Endothelial cell of umbilical vein (primary cell): ENCODE results near the gene LRWD1. TPM values are rescaled to one million over a fixed set of nuclear protein-coding genes. Genes with fewer than 3 reads are reported as not detected.

ENCODE experiments used
- BruUV-seq: library from RNA; stranded (reverse); fragments of 400-500 nt; replicated peaks from 2 replicates; lab custom pipeline; 2021; lab: Mats Ljungman, UMichigan
- CTCF ChIA-PET: fragments of 300-600, 350-600 bp; sonication (Branson Sonifier 250); formaldehyde crosslinking; loops from one replicate; lab custom pipeline; 2021; ENCODE audit warnings: antibody characterized with exemption, inconsistent platforms; lab: Charles Lee
- POLR2A ChIA-PET: fragments of 300-600, 350-600 bp; sonication (Branson Sonifier 250); formaldehyde crosslinking; loops from one replicate; lab custom pipeline; 2021; ENCODE audit warnings: antibody characterized with exemption, inconsistent platforms; lab: Charles Lee
- DNase-seq: peaks from one replicate; pipeline ENCODE4 v3.0.0-alpha.2; 2011; ENCODE audit warnings: low read depth, low spot score
- FAIRE-seq: peaks from 2 replicates; lab custom pipeline; 2011; peaks lifted over from hg19 to GRCh38; lab: Jason Lieb, UNC
- H2AFZ ChIP-seq: 2 replicates; pipeline ENCODE4 v1.6.0; 2012; ENCODE audit warnings: low read depth, low read length, control low read depth, inconsistent platforms
- H3K27ac ChIP-seq: 2 replicates; pipeline ENCODE4 v1.5.1; 2011; ENCODE audit warnings: low read depth, mild to moderate bottlenecking, control low read depth, low read length, moderate library complexity; ENCODE audit not compliant: insufficient read depth
- H3K27me3 ChIP-seq, 2 experiments: 2 replicates each; pipeline versions ENCODE4 v1.6.0 to v1.6.1; 2011; ENCODE audit warnings: low read length in 2 of 2, mixed read lengths in 1 of 2; ENCODE audit not compliant: control insufficient read depth in 2 of 2, insufficient read depth in 2 of 2
- H3K36me3 ChIP-seq, 2 experiments: 2 replicates in 1 of 2; 3 replicates in 1 of 2; pipeline ENCODE4 v1.5.1; 2011; ENCODE audit warnings: low read length in 2 of 2, mild to moderate bottlenecking in 1 of 2, moderate library complexity in 1 of 2; ENCODE audit not compliant: control insufficient read depth in 2 of 2, insufficient read depth in 2 of 2; ENCODE audit errors: extremely low read depth in 1 of 2
- H3K4me1 ChIP-seq: 3 replicates; pipeline ENCODE4 v1.5.1; 2011; ENCODE audit warnings: mild to moderate bottlenecking, low read length; ENCODE audit not compliant: control insufficient read depth, insufficient read depth; ENCODE audit errors: extremely low read depth
- H3K4me2 ChIP-seq: 2 replicates; pipeline ENCODE4 v1.6.1; 2011; ENCODE audit warnings: low read length, control low read depth, mixed read lengths; ENCODE audit not compliant: insufficient read depth
- H3K4me3 ChIP-seq, 3 experiments: fragments of 200-600 bp in 1 of 3; sonication (generic), shearing (Covaris generic) in 1 of 3; replicated peaks in 1 of 3; 2 replicates each; pipeline ENCODE4 v1.5.1; 2011 to 2016; ENCODE audit warnings: control low read depth in 3 of 3, low read length in 3 of 3, mild to moderate bottlenecking in 2 of 3, inconsistent platforms in 1 of 3, low read depth in 1 of 3, moderate library complexity in 1 of 3; ENCODE audit not compliant: insufficient read depth in 1 of 3
- H3K79me2 ChIP-seq: 2 replicates; pipeline ENCODE4 v1.6.0; 2012; ENCODE audit warnings: low read length, inconsistent platforms; ENCODE audit not compliant: control insufficient read depth, insufficient read depth
- H3K9ac ChIP-seq: replicated peaks from 2 replicates; pipeline ENCODE3; 2011; ENCODE audit warnings: low read length, control low read depth; ENCODE audit not compliant: insufficient read depth; ENCODE audit errors: extremely low read depth
- H3K9me1 ChIP-seq: replicated peaks from 3 replicates; pipeline ENCODE4 v1.6.0; 2011; ENCODE audit warnings: mild to moderate bottlenecking, low read length; ENCODE audit not compliant: control insufficient read depth, insufficient read depth; ENCODE audit errors: extremely low read depth
- H3K9me3 ChIP-seq: replicated peaks from 2 replicates; pipeline ENCODE4 v1.5.1; 2012; ENCODE audit warnings: low read length, inconsistent platforms; ENCODE audit not compliant: control insufficient read depth, insufficient read depth
- H4K20me1 ChIP-seq: replicated peaks from 2 replicates; pipeline ENCODE3; 2011; ENCODE audit warnings: mild to moderate bottlenecking, low read length; ENCODE audit not compliant: control insufficient read depth, insufficient read depth; ENCODE audit errors: extremely low read depth
- EZH2 ChIP-seq: IDR thresholded peaks from 2 replicates; pipeline ENCODE4 v1.6.1; 2012; ENCODE audit warnings: borderline replicate concordance, low read depth, mild to moderate bottlenecking, moderate library complexity, low read length, inconsistent platforms; ENCODE audit not compliant: severe bottlenecking
- FOS ChIP-seq: IDR thresholded peaks from 2 replicates; pipeline ENCODE4 v1.6.1; 2011; ENCODE audit warnings: mild to moderate bottlenecking, low read length, moderate library complexity, borderline replicate concordance; ENCODE audit not compliant: insufficient read depth
- GATA2 ChIP-seq: IDR thresholded peaks from 2 replicates; pipeline ENCODE4 v1.7.0; 2011; ENCODE audit warnings: low read depth, mild to moderate bottlenecking, moderate library complexity, mixed read lengths, low read length; ENCODE audit not compliant: insufficient read length, insufficient read depth
- JUN ChIP-seq: IDR thresholded peaks from 2 replicates; pipeline ENCODE4 v1.6.1; 2011; ENCODE audit warnings: borderline replicate concordance, low read depth; ENCODE audit not compliant: insufficient read length, insufficient read depth
- MYC ChIP-seq: IDR thresholded peaks from one replicate; pipeline ENCODE4 v1.6.1; 2011; ENCODE audit warnings: mild to moderate bottlenecking, low read depth, low read length
- POLR2A ChIP-seq: IDR thresholded peaks from 2 replicates; pipeline ENCODE4 v1.6.1; 2012; ENCODE audit warnings: low read depth, mild to moderate bottlenecking, control low read depth, low read length
- POLR2AphosphoS5 ChIP-seq: IDR thresholded peaks from 2 replicates; pipeline ENCODE4 v1.6.1; 2012; ENCODE audit warnings: low read depth, mild to moderate bottlenecking, control low read depth, low read length, moderate library complexity; ENCODE audit not compliant: insufficient read depth
- dilution Hi-C: fragments of 300-500 bp; cut with MboI; formaldehyde crosslinking; loops from one replicate; pipeline ENCODE4 v1.15.0; 2019; ENCODE audit warnings: low sequenced_read_pairs; ENCODE audit not compliant: extremely low pct_ligation_motif_present
- intact Hi-C: fragments of 100-400 bp; cut with micrococcal nuclease; formaldehyde crosslinking; loops from one replicate; pipeline ENCODE4 v1.10.0; 2022
- polyA plus RNA-seq, 4 experiments: library from polyadenylated mRNA; depleted of rRNA in 3 of 4; stranded (reverse) in 3 of 4; unstranded in 1 of 4; fragments of >200 nt; gene quantifications; 2 replicates each; pipeline versions ENCODE4 v1.2.1 to v1.2.3, GENCODE V29; 2011 to 2012; ENCODE audit warnings: missing spikeins in 1 of 4
- total RNA-seq: library from RNA; stranded (reverse); gene quantifications from 2 replicates; pipeline ENCODE4 v1.2.3, GENCODE V29; 2021
- TF ChIP-seq, protein P1 (sequence below), 2 donors: IDR thresholded peaks; 1 replicate in 1 of 2; 2 replicates in 1 of 2; pipeline ENCODE4 v1.5.1; 2011; ENCODE audit warnings: low read length in 2 of 2, mild to moderate bottlenecking in 2 of 2, moderate library complexity in 2 of 2, control low read depth in 1 of 2, inconsistent platforms in 1 of 2, low read depth in 1 of 2; ENCODE audit not compliant: insufficient read depth in 1 of 2; ENCODE audit errors: extremely low read depth in 1 of 2
- TF ChIP-seq, protein P2 (sequence below): IDR thresholded peaks from 2 replicates; pipeline ENCODE4 v1.6.1; 2011; ENCODE audit not compliant: insufficient read depth, insufficient read length

The LRWD1 gene
- total and polyA plus RNA-seq, 2 donors (not counting 3 experiments of a cell fraction or from before 2014, with no cell fraction given), result 21.7 to 22.7 TPM

DNA sequence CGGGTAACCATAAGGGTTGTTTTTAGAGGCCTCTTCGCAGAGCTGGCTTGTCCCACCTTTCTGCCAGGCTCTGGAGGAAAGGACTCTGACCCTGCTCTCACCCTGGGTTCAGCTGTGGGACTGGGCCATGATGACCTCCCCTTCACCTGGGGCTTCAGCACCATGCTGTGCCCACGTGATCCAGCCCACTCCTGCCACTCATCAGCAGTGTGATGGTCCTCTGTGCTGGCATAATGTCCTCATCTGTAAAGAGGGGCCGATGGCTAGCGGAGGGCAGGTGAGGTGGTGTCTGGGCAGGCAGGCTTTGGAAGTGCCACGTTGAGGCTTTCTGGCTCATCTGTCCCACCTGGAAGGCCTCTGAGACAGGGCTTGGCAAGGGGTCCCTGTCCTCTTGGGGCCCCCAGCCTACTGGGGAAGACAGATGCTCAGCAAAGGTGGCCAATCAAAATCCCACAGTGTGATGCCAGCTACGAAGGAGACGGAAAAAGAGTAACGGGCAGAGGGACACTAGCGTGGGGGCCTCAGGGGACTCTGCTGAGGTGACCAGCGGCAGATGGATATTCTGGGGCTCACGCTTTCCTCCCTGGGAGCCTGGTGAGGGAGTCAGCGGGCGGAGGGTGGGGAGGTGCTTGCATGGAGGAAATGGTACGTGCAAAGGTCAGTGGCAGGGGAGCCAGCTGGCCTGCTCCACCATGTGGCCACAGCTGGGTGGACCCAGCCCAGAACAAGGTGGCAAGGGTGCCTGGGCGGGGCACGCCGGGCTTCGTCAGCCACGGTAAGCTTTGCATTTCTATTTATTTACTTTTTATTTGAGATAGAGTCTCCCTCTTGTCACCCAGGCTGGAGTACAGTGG lies 5.4 kb downstream of the LRWD1 start:
- H3K36me3 ChIP-seq, result peaks cover 2 to 22% of the 10 kb centered on the region in 2 experiments
- H3K4me2 ChIP-seq, result no peak overlapping the region
- dilution Hi-C loops (no loop called here), intact Hi-C loops (no loop called here)
- ChIA-PET CTCF (no interaction called here), POLR2A (no interaction called here)
- no peaks in the 10 kb centered on the region for H4K20me1 ChIP-seq
- no peaks in the 10 kb centered on the region for H3K27me3 ChIP-seq
- H2AFZ ChIP-seq, result no peak overlapping the region
- H3K79me2 ChIP-seq, result no peaks in the 10 kb centered on the region
- TF ChIP-seq GATA2 (no peak), POLR2A (no peak), POLR2AphosphoS5 (no peak), EZH2 (no peak), FOS (no peak), JUN (no peak), MYC (no peak)
- TF ChIP-seq, protein P1, sequence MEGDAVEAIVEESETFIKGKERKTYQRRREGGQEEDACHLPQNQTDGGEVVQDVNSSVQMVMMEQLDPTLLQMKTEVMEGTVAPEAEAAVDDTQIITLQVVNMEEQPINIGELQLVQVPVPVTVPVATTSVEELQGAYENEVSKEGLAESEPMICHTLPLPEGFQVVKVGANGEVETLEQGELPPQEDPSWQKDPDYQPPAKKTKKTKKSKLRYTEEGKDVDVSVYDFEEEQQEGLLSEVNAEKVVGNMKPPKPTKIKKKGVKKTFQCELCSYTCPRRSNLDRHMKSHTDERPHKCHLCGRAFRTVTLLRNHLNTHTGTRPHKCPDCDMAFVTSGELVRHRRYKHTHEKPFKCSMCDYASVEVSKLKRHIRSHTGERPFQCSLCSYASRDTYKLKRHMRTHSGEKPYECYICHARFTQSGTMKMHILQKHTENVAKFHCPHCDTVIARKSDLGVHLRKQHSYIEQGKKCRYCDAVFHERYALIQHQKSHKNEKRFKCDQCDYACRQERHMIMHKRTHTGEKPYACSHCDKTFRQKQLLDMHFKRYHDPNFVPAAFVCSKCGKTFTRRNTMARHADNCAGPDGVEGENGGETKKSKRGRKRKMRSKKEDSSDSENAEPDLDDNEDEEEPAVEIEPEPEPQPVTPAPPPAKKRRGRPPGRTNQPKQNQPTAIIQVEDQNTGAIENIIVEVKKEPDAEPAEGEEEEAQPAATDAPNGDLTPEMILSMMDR (IDR thresholded peaks at IDR 0.05; ENCODE audit: extremely low read depth in 1 of 2, insufficient read depth in 1 of 2, low read depth in 1 of 2, low read length in 2 of 2), result no peak
- TF ChIP-seq, protein P2, sequence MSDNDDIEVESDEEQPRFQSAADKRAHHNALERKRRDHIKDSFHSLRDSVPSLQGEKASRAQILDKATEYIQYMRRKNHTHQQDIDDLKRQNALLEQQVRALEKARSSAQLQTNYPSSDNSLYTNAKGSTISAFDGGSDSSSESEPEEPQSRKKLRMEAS, result no peak
- H3K4me1 ChIP-seq, result peaks cover 5% of the 10 kb centered on the region
- no peak for FAIRE-seq
- no peak overlapping the region for H3K27ac ChIP-seq
- no peak for DNase-seq
- no peaks in the 10 kb centered on the region for H3K9me1 ChIP-seq
- no TSS peak for BruUV-seq
- H3K4me3 ChIP-seq, result no peak overlapping the region
- no peaks in the 10 kb centered on the region for H3K9me3 ChIP-seq
- no peak overlapping the region for H3K9ac ChIP-seq
